HepG2 (cell line): Measurements from ENCODE around the gene DUS1L. TPM values are rescaled to one million over a fixed set of nuclear protein-coding genes. Genes with fewer than 3 reads are reported as not detected.

ENCODE experiments used
- AGO2 ChIP-seq: fragments of 200-400 bp; formaldehyde crosslinking; optimal IDR thresholded peaks from 2 replicates; pipeline ENCODE3; 2017; ENCODE audit warnings: mild to moderate bottlenecking, low read depth, low read length, moderate library complexity
- BRD4 ChIP-seq: sonication (generic); formaldehyde crosslinking; IDR thresholded peaks from 2 replicates; pipeline ENCODE4 v1.4.0; 2020; ENCODE audit warnings: missing genetic modification reagents
- ELF1 ChIP-seq: sonication (generic); formaldehyde crosslinking; IDR thresholded peaks from 2 replicates; pipeline ENCODE4 v1.4.0; 2020; ENCODE audit warnings: missing genetic modification reagents
- FOSL1 ChIP-seq: sonication (generic); formaldehyde crosslinking; IDR thresholded peaks from 2 replicates; pipeline ENCODE4 v1.9.0; 2021; ENCODE audit warnings: missing genetic modification reagents, borderline replicate concordance
- MATR3 ChIP-seq: sonication (generic); formaldehyde crosslinking; IDR thresholded peaks from 2 replicates; pipeline ENCODE4 v1.4.0; 2020; ENCODE audit warnings: missing genetic modification reagents
- MBNL3 ChIP-seq: fragments of 250-450 bp; sonication (Bioruptor Pico); conservative IDR thresholded peaks from 2 replicates; pipeline ENCODE4 v1.8.0; 2022; ENCODE audit warnings: mild to moderate bottlenecking, inconsistent platforms
- NFATC3 ChIP-seq: sonication (generic); formaldehyde crosslinking; IDR thresholded peaks from 2 replicates; pipeline ENCODE4 v1.5.1; 2020; ENCODE audit warnings: mild to moderate bottlenecking, missing genetic modification reagents
- PBX3 ChIP-seq: sonication (generic); formaldehyde crosslinking; IDR thresholded peaks from 2 replicates; pipeline ENCODE4 v1.8.1; 2023; ENCODE audit warnings: missing genetic modification reagents, inconsistent platforms, borderline replicate concordance
- POLR2AphosphoS2 ChIP-seq: IDR thresholded peaks from 2 replicates; pipeline ENCODE4 v1.6.1; 2011; ENCODE audit warnings: low read depth, low read length, improper control_type of control experiment
- POLR2G ChIP-seq: fragments of 200-400 bp; formaldehyde crosslinking; IDR thresholded peaks from 2 replicates; pipeline ENCODE4 v1.6.1; 2018; ENCODE audit warnings: mild to moderate bottlenecking, low read depth, low read length, moderate library complexity
- PPARG ChIP-seq: conservative IDR thresholded peaks from 2 replicates; pipeline ENCODE4 v1.6.1; 2016; ENCODE audit warnings: missing biosample characterization, missing genetic modification reagents
- SALL1 ChIP-seq: sonication (generic); formaldehyde crosslinking; IDR thresholded peaks from 2 replicates; pipeline ENCODE4 v1.8.0; 2022; ENCODE audit warnings: mild to moderate bottlenecking, missing genetic modification reagents
- SP1 ChIP-seq, 2 experiments: fragments of 450-650 bp in 1 of 2; sonication (generic) in 1 of 2; formaldehyde crosslinking in 1 of 2; IDR thresholded peaks; 2 replicates each; pipeline versions ENCODE4 v1.4.0 to v1.6.1; 2016 to 2020; ENCODE audit warnings: missing genetic modification reagents in 1 of 2
- ZBTB20 ChIP-seq: sonication (generic); formaldehyde crosslinking; IDR thresholded peaks from 2 replicates; pipeline ENCODE4 v1.8.1; 2023; ENCODE audit warnings: missing genetic modification reagents, low read depth, mild to moderate bottlenecking, borderline replicate concordance
- ZKSCAN5 ChIP-seq: sonication (generic); formaldehyde crosslinking; IDR thresholded peaks from 2 replicates; pipeline ENCODE4 v1.5.1; 2020; ENCODE audit warnings: mild to moderate bottlenecking, missing genetic modification reagents
- ZNF232 ChIP-seq: sonication (generic); formaldehyde crosslinking; IDR thresholded peaks from 2 replicates; pipeline ENCODE4 v1.4.0; 2020; ENCODE audit warnings: missing genetic modification reagents, borderline replicate concordance
- ZNF263 ChIP-seq: sonication (generic); formaldehyde crosslinking; IDR thresholded peaks from 2 replicates; pipeline ENCODE4 v1.4.0; 2020; ENCODE audit warnings: missing genetic modification reagents
- ZNF343 ChIP-seq: sonication (generic); formaldehyde crosslinking; IDR thresholded peaks from 2 replicates; pipeline ENCODE4 v1.4.0; 2020; ENCODE audit warnings: mild to moderate bottlenecking, missing genetic modification reagents
- ZNF350 ChIP-seq: sonication (generic); formaldehyde crosslinking; IDR thresholded peaks from 2 replicates; pipeline ENCODE4 v1.4.0; 2020; ENCODE audit warnings: mild to moderate bottlenecking, low read depth, missing genetic modification reagents, borderline replicate concordance
- ZNF547 ChIP-seq: sonication (generic); formaldehyde crosslinking; IDR thresholded peaks from 2 replicates; pipeline ENCODE4 v1.5.1; 2020; ENCODE audit warnings: mild to moderate bottlenecking, missing genetic modification reagents
- ZNF776 ChIP-seq: sonication (generic); formaldehyde crosslinking; IDR thresholded peaks from 2 replicates; pipeline ENCODE4 v1.4.0; 2020; ENCODE audit warnings: mild to moderate bottlenecking, missing genetic modification reagents
- ZNF781 ChIP-seq: sonication (generic); formaldehyde crosslinking; IDR thresholded peaks from 2 replicates; pipeline ENCODE4 v1.5.1; 2020; ENCODE audit warnings: borderline replicate concordance, mild to moderate bottlenecking, missing genetic modification reagents; ENCODE audit errors: not compliant biosample characterization
- polyA plus RNA-seq, 8 experiments: library from polyadenylated mRNA; depleted of rRNA in 3 of 8; stranded (reverse) in 7 of 8; unstranded in 1 of 8; fragments of >200 nt; fragmentation: Illumina TruSeq in 4 of 8; extraction: Trizol in 4 of 8; gene quantifications; 2 replicates each; pipeline versions ENCODE4 v1.2.1 to v1.2.3, GENCODE V29; 2011 to 2016; ENCODE audit warnings: low read depth in 4 of 8, missing spikeins in 1 of 8, mixed read lengths in 1 of 8; ENCODE audit not compliant: insufficient read depth in 1 of 8
- total RNA-seq, 5 experiments: library from RNA; depleted of rRNA; stranded (reverse); fragments of >200 nt; fragmentation: Illumina TruSeq; extraction: Trizol; gene quantifications; 2 replicates each; pipeline ENCODE4 v1.2.3, GENCODE V29; 2016; ENCODE audit warnings: low read depth in 1 of 5
- TF ChIP-seq, protein P1 (sequence below): IDR thresholded peaks from 2 replicates; pipeline ENCODE4 v1.6.1; 2016; ENCODE audit warnings: missing compliant biosample characterization, missing genetic modification reagents, borderline replicate concordance
- TF ChIP-seq, protein P2 (sequence below): sonication (generic); formaldehyde crosslinking; IDR thresholded peaks from 2 replicates; pipeline ENCODE4 v1.4.0; 2020; ENCODE audit warnings: mild to moderate bottlenecking, missing genetic modification reagents
- TF ChIP-seq, protein P3 (sequence below): sonication (generic); formaldehyde crosslinking; conservative IDR thresholded peaks from 2 replicates; pipeline ENCODE4 v1.8.0; 2022; ENCODE audit warnings: missing genetic modification reagents

DUS1L gene
- total and polyA plus RNA-seq, 2 of the 13 experiments (the other 11 are each of a cell fraction or from before 2014, with no cell fraction given) = 81.0 to 109 TPM

GRCh38 chr17:82016061-82016874 is 49.3 kb downstream of the DUS1L start (continued):
- TF ChIP-seq POLR2G (no peak; the same call in 1 of the 2 replicates), NFATC3 (no peak), BRD4 (CRISPR knock-in tag) (0 out of 2 replicates have a peak, but pooled peaks have one; percentile 13), ZNF232 (CRISPR knock-in tag) (no peak), POLR2AphosphoS2 (no peak), SALL1 (no peak), ZNF547 (CRISPR knock-in tag) (0 out of 2 replicates have a peak, but pooled peaks have one; percentile 37), ZNF776 (no peak), FOSL1 (CRISPR knock-in tag) (no peak), ZKSCAN5 (CRISPR knock-in tag) (no peak), PBX3 (no peak), SP1 (IDR thresholded peaks at IDR 0.05) (no peak), SP1 (CRISPR knock-in tag; IDR thresholded peaks at IDR 0.05) (0 out of 2 replicates have a peak, but pooled peaks have one; percentile 20), ELF1 (CRISPR knock-in tag) (no peak), MBNL3 (no peak), AGO2 (peak; percentile 97), ZNF350 (CRISPR knock-in tag) (no peak), ZNF343 (CRISPR knock-in tag) (no peak), MATR3 (CRISPR knock-in tag) (0 out of 2 replicates have a peak, but pooled peaks have one; percentile 92), ZNF263 (CRISPR knock-in tag) (peak; percentile 69; the same call in 1 of the 2 replicates), ZNF781 (CRISPR knock-in tag) (no peak), PPARG (CRISPR knock-in tag) (no peak), ZBTB20 (CRISPR knock-in tag) (no peak)
- TF ChIP-seq, protein P1, sequence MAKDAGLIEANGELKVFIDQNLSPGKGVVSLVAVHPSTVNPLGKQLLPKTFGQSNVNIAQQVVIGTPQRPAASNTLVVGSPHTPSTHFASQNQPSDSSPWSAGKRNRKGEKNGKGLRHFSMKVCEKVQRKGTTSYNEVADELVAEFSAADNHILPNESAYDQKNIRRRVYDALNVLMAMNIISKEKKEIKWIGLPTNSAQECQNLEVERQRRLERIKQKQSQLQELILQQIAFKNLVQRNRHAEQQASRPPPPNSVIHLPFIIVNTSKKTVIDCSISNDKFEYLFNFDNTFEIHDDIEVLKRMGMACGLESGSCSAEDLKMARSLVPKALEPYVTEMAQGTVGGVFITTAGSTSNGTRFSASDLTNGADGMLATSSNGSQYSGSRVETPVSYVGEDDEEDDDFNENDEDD (CRISPR knock-in tag) = 0 out of 2 replicates have a peak, but pooled peaks have one; percentile 2
- TF ChIP-seq, protein P2, sequence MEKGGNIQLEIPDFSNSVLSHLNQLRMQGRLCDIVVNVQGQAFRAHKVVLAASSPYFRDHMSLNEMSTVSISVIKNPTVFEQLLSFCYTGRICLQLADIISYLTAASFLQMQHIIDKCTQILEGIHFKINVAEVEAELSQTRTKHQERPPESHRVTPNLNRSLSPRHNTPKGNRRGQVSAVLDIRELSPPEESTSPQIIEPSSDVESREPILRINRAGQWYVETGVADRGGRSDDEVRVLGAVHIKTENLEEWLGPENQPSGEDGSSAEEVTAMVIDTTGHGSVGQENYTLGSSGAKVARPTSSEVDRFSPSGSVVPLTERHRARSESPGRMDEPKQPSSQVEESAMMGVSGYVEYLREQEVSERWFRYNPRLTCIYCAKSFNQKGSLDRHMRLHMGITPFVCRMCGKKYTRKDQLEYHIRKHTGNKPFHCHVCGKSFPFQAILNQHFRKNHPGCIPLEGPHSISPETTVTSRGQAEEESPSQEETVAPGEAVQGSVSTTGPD = no peak
- TF ChIP-seq, protein P3, sequence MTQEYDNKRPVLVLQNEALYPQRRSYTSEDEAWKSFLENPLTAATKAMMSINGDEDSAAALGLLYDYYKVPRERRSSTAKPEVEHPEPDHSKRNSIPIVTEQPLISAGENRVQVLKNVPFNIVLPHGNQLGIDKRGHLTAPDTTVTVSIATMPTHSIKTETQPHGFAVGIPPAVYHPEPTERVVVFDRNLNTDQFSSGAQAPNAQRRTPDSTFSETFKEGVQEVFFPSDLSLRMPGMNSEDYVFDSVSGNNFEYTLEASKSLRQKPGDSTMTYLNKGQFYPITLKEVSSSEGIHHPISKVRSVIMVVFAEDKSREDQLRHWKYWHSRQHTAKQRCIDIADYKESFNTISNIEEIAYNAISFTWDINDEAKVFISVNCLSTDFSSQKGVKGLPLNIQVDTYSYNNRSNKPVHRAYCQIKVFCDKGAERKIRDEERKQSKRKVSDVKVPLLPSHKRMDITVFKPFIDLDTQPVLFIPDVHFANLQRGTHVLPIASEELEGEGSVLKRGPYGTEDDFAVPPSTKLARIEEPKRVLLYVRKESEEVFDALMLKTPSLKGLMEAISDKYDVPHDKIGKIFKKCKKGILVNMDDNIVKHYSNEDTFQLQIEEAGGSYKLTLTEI = no peak
